ENCODE data around the gene HOXD3. TPM values are rescaled to one million over a fixed set of nuclear protein-coding genes. Genes with fewer than 3 reads are reported as not detected.

HOXD3 gene
- not detected in 2 replicates for total RNA-seq (2011; cell fraction: chromatin; rRNA removed; ENCODE audit: low replicate concordance)
- total RNA-seq (2011; cell fraction: nucleolus; rRNA removed): not detected in 2 replicates
- total RNA-seq (2011; cell fraction: nucleoplasm; rRNA removed): not detected in 2 replicates
- total RNA-seq (2014; rRNA removed): not detected in 2 replicates
- not detected in 2 replicates for total RNA-seq (2014; rRNA removed; fragmentation: Illumina TruSeq; extraction: Trizol)
- not detected in 2 replicates for total RNA-seq (2015; rRNA removed; fragmentation: Illumina TruSeq; extraction: Trizol)
- total RNA-seq (2021): not detected in 2 replicates
- polyA plus RNA-seq (2011; rRNA removed): not detected in 2 replicates
- not detected in 2 replicates for polyA plus RNA-seq (2011; cell fraction: cytosol; rRNA removed)
- not detected in 2 replicates for polyA plus RNA-seq (2011; cell fraction: nucleus; rRNA removed)
- polyA plus RNA-seq (2012): not detected in 2 replicates
- not detected in 2 replicates for polyA plus RNA-seq (2014; fragmentation: Illumina TruSeq; extraction: Trizol)
- not detected for polyA plus RNA-seq (2014; fragmentation: Nextera tagmentation; extraction: Ambion mirVana)
- not detected in 2 replicates for polyA plus RNA-seq (2014; rRNA removed)
- polyA minus RNA-seq (2011; rRNA and poly(A)+ RNA removed): not detected in 2 replicates
- polyA minus RNA-seq (2011; cell fraction: cytosol; rRNA and poly(A)+ RNA removed): not detected in 2 replicates
- polyA minus RNA-seq (2011; cell fraction: nucleus; rRNA and poly(A)+ RNA removed): not detected in 2 replicates
- not detected for Bru-seq, nascent RNA
- not detected for BruChase-seq, experiment 1, labeled RNA remaining after a 2-hour chase
- BruChase-seq, experiment 2, labeled RNA remaining after a 6-hour chase: not detected
- long read RNA-seq, experiment 1: 0 reads
- long read RNA-seq, experiment 2: 0 reads
- long read RNA-seq, experiment 3: 0 reads

DNA sequence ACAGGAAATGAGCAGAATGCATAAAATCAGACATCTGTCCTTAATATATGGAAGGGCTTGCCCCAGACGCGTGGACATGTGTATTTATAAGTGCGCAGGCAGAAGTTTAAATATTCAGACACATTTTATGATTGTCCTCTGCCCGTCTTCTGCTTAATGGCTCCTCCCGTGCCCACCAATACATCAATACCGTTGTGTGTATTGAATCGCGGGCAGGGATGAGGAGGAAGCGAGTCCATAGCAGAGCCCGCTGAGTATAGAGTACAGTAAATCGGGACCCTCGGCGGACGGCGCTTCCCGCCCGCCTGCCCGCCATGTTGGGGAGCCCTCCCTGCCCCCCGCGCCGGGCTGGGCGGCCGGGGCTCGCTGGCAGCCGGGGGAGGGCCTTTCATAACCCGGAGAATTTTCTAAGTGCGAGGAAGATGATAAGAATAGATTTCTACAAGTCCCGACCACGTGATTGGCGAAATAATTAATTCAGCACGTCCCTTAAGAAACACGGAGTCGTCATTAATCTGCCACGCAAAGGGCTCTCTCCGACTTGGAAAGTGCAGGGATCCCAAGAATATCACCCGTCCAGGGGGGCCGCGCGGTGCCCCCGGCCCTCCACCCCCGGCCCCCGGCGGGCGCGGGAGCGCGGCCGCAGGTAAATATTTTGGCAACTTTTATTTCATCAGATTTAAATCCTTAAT lies at the start of gene HOXD3:
TSS of gene HOXD3 (plus strand) at position 501 of the 692 bp plus-strand sequence. CDS start 11,808 bp downstream, outside the sequence.
- DNase-seq (ENCODE audit: extremely low read depth in 1 of 4, low spot score in 3 of 4) (no peak), ATAC-seq (no peak), FAIRE-seq (no peak)
- Histone ChIP-seq H3K36me3 (ENCODE audit: control insufficient read depth, insufficient read depth, low read length) (no peaks in the 10 kb centered on the region), H3K4me3 (no peak within 1 kb of the TSS), H3K79me2 (ENCODE audit: control insufficient read depth, insufficient read depth, low read length) (no peaks in the 10 kb centered on the region), H4K20me1 (replicated peaks; ENCODE audit: control insufficient read depth, insufficient read depth, low read length) (peaks cover 5% of the 10 kb centered on the region), H3K27me3 (ENCODE audit: control insufficient read depth in 2 of 2, insufficient read depth in 2 of 2, low read length in 2 of 2) (peaks cover 66 to 72% of the 10 kb centered on the region in 2 experiments), H3K9me1 (ENCODE audit: control insufficient read depth, insufficient read depth, low read length) (no peaks in the 10 kb centered on the region), H3K9me3 (replicated peaks; ENCODE audit: control insufficient read depth, insufficient read depth, low read depth, low read length) (no peaks in the 10 kb centered on the region), H2AFZ (ENCODE audit: low read depth, low read length) (no peak within 1 kb of the TSS), H3K9ac (ENCODE audit: insufficient read depth in 1 of 2, low read depth in 2 of 2, low read length in 2 of 2) (no peak within 1 kb of the TSS), H3K27ac (ENCODE audit: extremely low read depth, low read depth, low read length) (no peak within 1 kb of the TSS), H3K4me2 (ENCODE audit: insufficient read depth, low read length) (no peak within 1 kb of the TSS), H3K4me1 (replicated peaks in 1 of 2; ENCODE audit: control insufficient read depth in 2 of 2, insufficient read depth in 2 of 2, low read length in 2 of 2) (peaks cover 0 to 22% of the 10 kb centered on the region in 2 experiments; a peak in 2 of 5 replicates)
- ChIA-PET POLR2A (no interaction called here), CTCF (ENCODE audit: low intra/inter-chr PET ratio) (no interaction called here)
- WGBS (ENCODE audit: insufficient coverage, low coverage, missing lambda C conversion rate): 18% methylated on average over 40 of the region's 48 CpGs
- intact Hi-C loops (cut with micrococcal nuclease) (no loop called here), in situ Hi-C loops (cut with MboI) (no loop called here)
- TF ChIP-seq NR2C1 (IDR thresholded peaks at IDR 0.05): no peak
- no peak for TF ChIP-seq NR2C1 (tag; IDR thresholded peaks at IDR 0.05)
- TF ChIP-seq, protein P1, sequence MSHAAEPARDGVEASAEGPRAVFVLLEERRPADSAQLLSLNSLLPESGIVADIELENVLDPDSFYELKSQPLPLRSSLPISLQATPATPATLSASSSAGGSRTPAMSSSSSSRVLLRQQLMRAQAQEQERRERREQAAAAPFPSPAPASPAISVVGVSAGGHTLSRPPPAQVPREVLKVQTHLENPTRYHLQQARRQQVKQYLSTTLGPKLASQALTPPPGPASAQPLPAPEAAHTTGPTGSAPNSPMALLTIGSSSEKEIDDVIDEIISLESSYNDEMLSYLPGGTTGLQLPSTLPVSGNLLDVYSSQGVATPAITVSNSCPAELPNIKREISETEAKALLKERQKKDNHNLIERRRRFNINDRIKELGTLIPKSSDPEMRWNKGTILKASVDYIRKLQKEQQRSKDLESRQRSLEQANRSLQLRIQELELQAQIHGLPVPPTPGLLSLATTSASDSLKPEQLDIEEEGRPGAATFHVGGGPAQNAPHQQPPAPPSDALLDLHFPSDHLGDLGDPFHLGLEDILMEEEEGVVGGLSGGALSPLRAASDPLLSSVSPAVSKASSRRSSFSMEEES (CRISPR knock-in tag; IDR thresholded peaks at IDR 0.05): peak; percentile 16; the same call in 1 of the 2 replicates
- BruUV-seq (replicated peaks): no TSS peak

Measured in K562 (cell line).